ENCODE measurements around the gene NDUFV2. TPM values are rescaled to one million over a fixed set of nuclear protein-coding genes. Genes with fewer than 3 reads are reported as not detected.
A peak's percentile ranks its signal among the peaks of the same experiment; 100 is the strongest.

Gene NDUFV2
- total RNA-seq, 1 experiment from 2014 or later: 211 TPM

DNA sequence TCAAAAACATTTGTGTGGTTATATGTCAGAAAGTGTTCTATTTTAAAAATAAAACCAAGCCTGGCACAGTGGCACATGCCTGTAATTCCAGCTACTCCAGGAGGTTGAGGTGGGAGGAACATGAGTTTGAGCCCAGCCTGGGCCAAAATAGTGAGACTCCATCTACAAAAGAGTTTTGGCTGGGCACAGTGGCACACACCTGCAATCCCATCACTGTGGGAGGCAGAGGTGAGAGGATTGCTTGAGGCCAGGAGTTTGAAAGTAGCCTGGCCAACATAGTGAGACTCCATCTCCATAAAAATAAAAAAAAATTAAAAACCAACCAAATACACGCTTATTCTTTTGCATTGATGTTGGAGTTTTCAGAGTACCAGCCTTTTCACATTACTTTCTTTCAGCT, 43.7 kb downstream of the NDUFV2 start:
- H3K36me3 ChIP-seq (ENCODE audit: control insufficient read depth, insufficient read depth, low read length): no peaks in the 10 kb centered on the region
- Mint-ChIP-seq H3K27ac (ENCODE audit: unreplicated experiment) (no peak overlapping the region), H3K4me1 (ENCODE audit: low read depth, unreplicated experiment) (no peaks in the 10 kb centered on the region), H3K4me3 (ENCODE audit: unreplicated experiment) (no peak overlapping the region), H3K36me3 (ENCODE audit: insufficient read depth, unreplicated experiment) (no peaks in the 10 kb centered on the region), H3K9me3 (ENCODE audit: unreplicated experiment) (no peaks in the 10 kb centered on the region), H3K27me3 (ENCODE audit: insufficient read depth, unreplicated experiment) (no peaks in the 10 kb centered on the region)
- TF ChIP-seq, protein P1, sequence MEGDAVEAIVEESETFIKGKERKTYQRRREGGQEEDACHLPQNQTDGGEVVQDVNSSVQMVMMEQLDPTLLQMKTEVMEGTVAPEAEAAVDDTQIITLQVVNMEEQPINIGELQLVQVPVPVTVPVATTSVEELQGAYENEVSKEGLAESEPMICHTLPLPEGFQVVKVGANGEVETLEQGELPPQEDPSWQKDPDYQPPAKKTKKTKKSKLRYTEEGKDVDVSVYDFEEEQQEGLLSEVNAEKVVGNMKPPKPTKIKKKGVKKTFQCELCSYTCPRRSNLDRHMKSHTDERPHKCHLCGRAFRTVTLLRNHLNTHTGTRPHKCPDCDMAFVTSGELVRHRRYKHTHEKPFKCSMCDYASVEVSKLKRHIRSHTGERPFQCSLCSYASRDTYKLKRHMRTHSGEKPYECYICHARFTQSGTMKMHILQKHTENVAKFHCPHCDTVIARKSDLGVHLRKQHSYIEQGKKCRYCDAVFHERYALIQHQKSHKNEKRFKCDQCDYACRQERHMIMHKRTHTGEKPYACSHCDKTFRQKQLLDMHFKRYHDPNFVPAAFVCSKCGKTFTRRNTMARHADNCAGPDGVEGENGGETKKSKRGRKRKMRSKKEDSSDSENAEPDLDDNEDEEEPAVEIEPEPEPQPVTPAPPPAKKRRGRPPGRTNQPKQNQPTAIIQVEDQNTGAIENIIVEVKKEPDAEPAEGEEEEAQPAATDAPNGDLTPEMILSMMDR (IDR thresholded peaks at IDR 0.05; ENCODE audit: insufficient read depth in 1 of 2, low read depth in 1 of 2, low read length in 1 of 2, severe bottlenecking in 1 of 2, unreplicated experiment in 1 of 2): no peak
- BruUV-seq (replicated peaks): no TSS peak
- intact Hi-C loops (cut with micrococcal nuclease; ENCODE audit: unreplicated experiment): no loop called here
- POLR2A ChIA-PET: no interaction called here
- H3K9me3 ChIP-seq: no peaks in the 10 kb centered on the region
- H3K4me3 ChIP-seq (ENCODE audit: low read depth, low read length): no peak overlapping the region
- H3K4me1 ChIP-seq: no peaks in the 10 kb centered on the region
- DNase-seq: no peak
- CTCF ChIA-PET: no interaction called here
- H3K27me3 ChIP-seq (replicated peaks; ENCODE audit: control insufficient read depth, insufficient read depth, low read length): no peaks in the 10 kb centered on the region

DNA sequence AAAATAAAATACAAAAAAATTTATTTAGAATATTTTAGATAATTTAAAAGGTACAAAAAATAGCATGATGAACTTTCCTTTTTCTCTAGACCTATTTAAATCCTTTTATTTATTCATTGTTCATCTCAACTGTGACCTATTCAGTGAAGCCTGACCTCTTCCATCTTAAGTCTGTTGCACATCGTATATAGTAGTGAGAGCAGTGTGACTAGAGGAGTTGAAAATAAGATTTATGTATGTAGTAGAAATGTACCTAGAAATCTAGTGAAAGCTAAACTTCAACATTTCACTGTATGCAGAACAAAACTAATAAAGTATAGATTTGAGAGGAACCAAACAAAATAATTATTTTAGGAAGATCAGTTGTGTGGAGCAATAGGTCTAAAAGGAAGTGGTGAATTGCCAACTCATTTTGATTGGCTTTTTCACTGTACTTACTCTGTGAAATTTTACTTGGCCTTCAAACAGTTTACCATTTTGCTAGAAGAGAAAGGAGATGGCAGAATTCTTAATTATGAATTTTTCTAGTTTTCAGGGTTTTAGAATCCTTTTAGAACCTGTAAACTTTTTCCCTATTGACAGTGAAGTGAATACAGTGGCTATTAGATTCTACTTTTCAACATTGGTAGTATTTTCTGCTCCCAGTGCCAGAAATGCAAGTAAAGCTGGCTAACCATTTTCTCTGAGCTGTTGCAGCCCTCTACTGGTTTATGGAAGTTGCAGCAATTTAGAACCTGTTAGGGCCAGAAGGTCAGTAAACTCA, 45.1 kb downstream of the NDUFV2 start:
- Mint-ChIP-seq H3K36me3 (ENCODE audit: insufficient read depth, unreplicated experiment) (no peaks in the 10 kb centered on the region), H3K4me1 (ENCODE audit: low read depth, unreplicated experiment) (no peaks in the 10 kb centered on the region), H3K9me3 (ENCODE audit: unreplicated experiment) (no peaks in the 10 kb centered on the region), H3K27ac (ENCODE audit: unreplicated experiment) (no peak overlapping the region), H3K4me3 (ENCODE audit: unreplicated experiment) (no peak overlapping the region), H3K27me3 (ENCODE audit: insufficient read depth, unreplicated experiment) (no peaks in the 10 kb centered on the region)
- Histone ChIP-seq H3K4me3 (ENCODE audit: low read depth, low read length) (no peak overlapping the region), H3K4me1 (no peaks in the 10 kb centered on the region), H3K27me3 (replicated peaks; ENCODE audit: control insufficient read depth, insufficient read depth, low read length) (no peaks in the 10 kb centered on the region), H3K9me3 (no peaks in the 10 kb centered on the region), H3K36me3 (ENCODE audit: control insufficient read depth, insufficient read depth, low read length) (no peaks in the 10 kb centered on the region)
- BruUV-seq (replicated peaks): no TSS peak
- peak; percentile 48 to 62 for DNase-seq
- POLR2A ChIA-PET: no interaction called here
- TF ChIP-seq, protein P1 (IDR thresholded peaks at IDR 0.05; ENCODE audit: insufficient read depth in 1 of 2, low read depth in 1 of 2, low read length in 1 of 2, severe bottlenecking in 1 of 2, unreplicated experiment in 1 of 2): peak; percentile 61 to 86
- intact Hi-C loops (cut with micrococcal nuclease; ENCODE audit: unreplicated experiment): loop anchor here (1.0 kb wide), 2 partner anchors 74 to 149 kb away; no protein-coding TSS in a partner anchor
- CTCF ChIA-PET: interaction anchor here (0.7 to 1.0 kb wide), 3 partner anchors 9 to 74 kb away, joined by 3 to 8 read pairs (median 3); no protein-coding TSS in a partner anchor

- intact Hi-C loops (cut with micrococcal nuclease; ENCODE audit: unreplicated experiment): loop anchor here (1.0 kb wide), 2 partner anchors 75 to 150 kb away; no protein-coding TSS in a partner anchor
These were observed 45.7 kb downstream of the NDUFV2 start for GRCh38 chr18:9148203-9148552.

More at GRCh38 chr18:9148203-9148552, 45.7 kb downstream of the NDUFV2 start:
- no peaks in the 10 kb centered on the region for H3K36me3 ChIP-seq (ENCODE audit: control insufficient read depth, insufficient read depth, low read length)
- CTCF ChIA-PET: interaction anchor here (0.7 to 1.0 kb wide), 3 partner anchors 8 to 75 kb away, joined by 3 to 8 read pairs (median 3); no protein-coding TSS in a partner anchor
- Mint-ChIP-seq H3K9me3 (ENCODE audit: unreplicated experiment) (no peaks in the 10 kb centered on the region), H3K36me3 (ENCODE audit: insufficient read depth, unreplicated experiment) (no peaks in the 10 kb centered on the region), H3K27me3 (ENCODE audit: insufficient read depth, unreplicated experiment) (no peaks in the 10 kb centered on the region), H3K4me1 (ENCODE audit: low read depth, unreplicated experiment) (no peaks in the 10 kb centered on the region), H3K27ac (ENCODE audit: unreplicated experiment) (no peak overlapping the region), H3K4me3 (ENCODE audit: unreplicated experiment) (no peak overlapping the region)
- H3K4me1 ChIP-seq: no peaks in the 10 kb centered on the region
- H3K9me3 ChIP-seq: no peaks in the 10 kb centered on the region
- TF ChIP-seq, protein P1 (IDR thresholded peaks at IDR 0.05; ENCODE audit: insufficient read depth in 1 of 2, low read depth in 1 of 2, low read length in 1 of 2, severe bottlenecking in 1 of 2, unreplicated experiment in 1 of 2): no peak
- H3K4me3 ChIP-seq (ENCODE audit: low read depth, low read length): no peak overlapping the region
- H3K27me3 ChIP-seq (replicated peaks; ENCODE audit: control insufficient read depth, insufficient read depth, low read length): no peaks in the 10 kb centered on the region
- no peak for DNase-seq
- POLR2A ChIA-PET: no interaction called here
- no TSS peak for BruUV-seq (replicated peaks)
